NCI-H1436 treated with DMSO at 0.1 percent for 48 hours (cell line): ENCODE results near the gene CWC15.
"Not testable (repeated sequence)": the region's sequence is repeated elsewhere in the genome, so short reads cannot be mapped to it uniquely, and the experiment has no call there.

Source experiments
- DNase-seq: peaks from one replicate; lab custom pipeline; 2025; lab: John Stamatoyannopoulos, UW

The CWC15 gene

GRCh38 chr11:94973099-94973968, at the start of gene CWC15, which contains the start of gene KDM4D:
Gene CWC15, minus strand, starts transcription at chr11:94973556. Its CDS starts 1,371 bp downstream, at chr11:94972185.
Gene KDM4D, plus strand, starts transcription at chr11:94973709. Its CDS starts 23,664 bp downstream, at chr11:94997373.
- DNase-seq: peak; percentile 59

- DNase-seq: not testable (repeated sequence)
These were observed 48.1 kb upstream of the CWC15 start for GRCh38 chr11:95021468-95021867.

- DNase-seq: no peak
These were observed 42.8 kb upstream of the CWC15 start for GRCh38 chr11:95016139-95016538.

- no peak for DNase-seq
These were observed 40.9 kb upstream of the CWC15 start for GRCh38 chr11:95014184-95014821.

- no peak for DNase-seq
These were observed 38.0 kb upstream of the CWC15 start for GRCh38 chr11:95011376-95011775.

GRCh38 chr11:95005642-95006041, 32.3 kb upstream of the CWC15 start:
- DNase-seq: no peak

- DNase-seq: no peak
These were observed 30.4 kb upstream of the CWC15 start for GRCh38 chr11:95003716-95004115.

- DNase-seq: no peak
These were observed 24.9 kb upstream of the CWC15 start for GRCh38 chr11:94998285-94998684.

GRCh38 chr11:94997437-94997836, 24.1 kb upstream of the CWC15 start:
- no peak for DNase-seq

GRCh38 chr11:94993400-94993943, 20.1 kb upstream of the CWC15 start:
- DNase-seq: no peak

GRCh38 chr11:94988748-94989147, 15.4 kb upstream of the CWC15 start:
- DNase-seq: no peak

GRCh38 chr11:94987378-94987777, 14.0 kb upstream of the CWC15 start:
- DNase-seq: no peak

GRCh38 chr11:94975599-94975998, 2.2 kb upstream of the CWC15 start:
- no peak for DNase-seq

- DNase-seq: no peak
These were observed 822 bp upstream of the CWC15 start for GRCh38 chr11:94974178-94974577.

GRCh38 chr11:94972700-94973098, 657 bp downstream of the CWC15 start:
- DNase-seq: no peak

- DNase-seq: no peak
These were observed 4.9 kb downstream of the CWC15 start for GRCh38 chr11:94968334-94968958.

- DNase-seq: no peak
These were observed 8.4 kb downstream of the CWC15 start for GRCh38 chr11:94964934-94965333.

- DNase-seq: no peak
These were observed 12.1 kb downstream of the CWC15 start for GRCh38 chr11:94961255-94961654.

- DNase-seq: no peak
These were observed 12.9 kb downstream of the CWC15 start for GRCh38 chr11:94960488-94960887.

- DNase-seq: no peak
These were observed 14.2 kb downstream of the CWC15 start for GRCh38 chr11:94959179-94959578.

GRCh38 chr11:94958121-94958696, 15.1 kb downstream of the CWC15 start:
- no peak for DNase-seq

GRCh38 chr11:94956963-94957362, 16.4 kb downstream of the CWC15 start:
- DNase-seq: no peak
